Adrenal gland (tissue), 12 donors: ENCODE data around the gene SOD3. TPM values are rescaled to one million over a fixed set of nuclear protein-coding genes. Genes with fewer than 3 reads are reported as not detected.

Experiments used
- DNase-seq, 7 donors: peaks; one replicate each; pipeline ENCODE4 v3.0.0-alpha.2; 2019 to 2020
- H3K27ac ChIP-seq, 5 donors: fragments of 200-600 bp; sonication (generic) in 4 of 5; 1 replicate in 3 of 5; 2 replicates in 2 of 5; pipeline versions ENCODE4 v1.5.1 to v1.8.0; 2016 to 2020; ENCODE audit warnings: mild to moderate bottlenecking in 1 of 5
- H3K27me3 ChIP-seq: fragments of 200-600 bp; 2 replicates; pipeline ENCODE4 v1.8.0; 2021
- H3K36me3 ChIP-seq, 2 donors: fragments of 200-600 bp; replicated peaks in 1 of 2; 1 replicate in 1 of 2; 2 replicates in 1 of 2; pipeline versions ENCODE4 v1.5.1 to v1.8.0; 2018 to 2022
- H3K4me1 ChIP-seq, 2 donors: fragments of 200-600 bp; replicated peaks in 1 of 2; 1 replicate in 1 of 2; 2 replicates in 1 of 2; pipeline versions ENCODE4 v1.5.1 to v1.8.0; 2018 to 2021
- H3K4me3 ChIP-seq, 4 donors: fragments of 200-600 bp; sonication (generic) in 3 of 4; one replicate each; pipeline ENCODE4 v1.5.1; 2016 to 2018
- H3K9me3 ChIP-seq, 3 donors: fragments of 200-600 bp; sonication (generic) in 1 of 3; replicated peaks in 1 of 3; 1 replicate in 2 of 3; 2 replicates in 1 of 3; pipeline versions ENCODE4 v1.5.1 to v1.8.0; 2016 to 2021
- POLR2A ChIP-seq, 2 donors: fragments of 450-650 bp; IDR thresholded peaks; one replicate each; pipeline ENCODE4 v1.6.1; 2017; ENCODE audit warnings: antibody characterized with exemption in 2 of 2, mild to moderate bottlenecking in 2 of 2, moderate library complexity in 1 of 2
- WGBS, 4 donors: extraction: QIAGEN DNeasy Blood & Tissue Kit in 2 of 4; methylation state at CpG; one replicate each; pipeline versions ENCODE4 v1.1.5 to v1.1.7; 2013 to 2017; 5-methylcytosine and 5-hydroxymethylcytosine counted together
- intact Hi-C, 2 donors: fragments of 100-400 bp; cut with DNase I; formaldehyde crosslinking; loops; one replicate each; pipeline versions ENCODE4 v1.14.1 to v1.15.0; 2022 to 2023
- polyA plus RNA-seq, 3 donors: library from polyadenylated mRNA; stranded (reverse); fragments of 200-250 nt in 2 of 3; fragments of 350-450 nt in 1 of 3; fragmentation: Illumina TruSeq in 1 of 3; extraction: RNeasy Lipid Tissue Mini Kit (QIAGEN cat#74804) in 1 of 3; gene quantifications; one replicate each; pipeline ENCODE4 v1.2.3, GENCODE V29; 2013 to 2014
- total RNA-seq, 9 donors: library from RNA; depleted of rRNA in 4 of 9; stranded (reverse); fragments of >200 nt in 4 of 9; fragments of 120-200 nt in 1 of 9; fragmentation: NEBNext Ultra II Directional in 1 of 9; extraction: Animal tissue kit (Norgen Biotek cat#: 25700) in 1 of 9; gene quantifications; one replicate each; pipeline versions ENCODE4 v1.1.0 to v1.2.4, GENCODE V29; 2013 to 2023
- TF ChIP-seq, protein P1 (sequence below), 6 experiments: fragments of 450-650 bp in 4 of 6; fragments of 200-600 bp in 2 of 6; sonication (generic) in 1 of 6; IDR thresholded peaks; 1 replicate in 5 of 6; 2 replicates in 1 of 6; pipeline versions ENCODE4 v1.5.1 to v1.8.0; 2016 to 2021; ENCODE audit warnings: antibody characterized with exemption in 6 of 6, mild to moderate bottlenecking in 2 of 6, moderate library complexity in 1 of 6
- donor health status: healthy with polysubstance abuse.
- donor health status: Bipolar disorder and iron deficiency.
- donor health status: DM: yes; HTN: yes; CAD: no.
- donor health status: DM: no; HTN: no; CAD: no.
- donor health status: DM: no; HTN: no; CAD: no.
- donor health status: DM: yes; HTN: yes; CAD: no.

Gene SOD3
- total and polyA plus RNA-seq, 12 donors, result 0.39 to 55.6 (median 23.1) TPM

DNA sequence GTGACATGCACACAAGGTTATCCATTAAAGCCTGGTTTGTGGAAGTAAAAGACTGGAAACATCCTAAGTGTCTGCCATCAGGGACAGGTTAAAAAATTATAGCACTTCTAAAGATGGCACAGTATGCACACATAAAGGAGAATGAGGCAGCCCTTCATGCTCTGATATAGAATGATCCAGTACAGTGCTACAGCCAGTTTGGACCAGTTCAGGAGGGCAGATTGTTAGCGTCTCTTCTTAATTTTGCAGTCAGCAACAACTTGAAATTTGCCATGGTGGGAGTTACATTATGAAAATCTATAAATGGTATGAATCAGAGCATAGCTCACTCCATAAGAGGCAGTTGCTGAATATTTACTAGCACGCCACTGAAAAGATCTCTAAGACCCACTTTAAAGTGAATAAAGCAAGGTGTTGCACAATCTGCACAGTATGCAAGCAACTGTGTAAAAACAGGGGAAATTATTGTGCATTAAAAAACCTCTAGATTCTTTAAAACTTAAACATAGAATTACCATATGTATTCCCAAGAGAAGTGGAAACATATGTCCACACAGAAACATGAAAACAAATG lies 20.3 kb upstream of the SOD3 start:
- no peak overlapping the region for H3K4me3 ChIP-seq
- intact Hi-C loops, result no loop called here
- no peak overlapping the region for H3K27ac ChIP-seq
- TF ChIP-seq, protein P1, sequence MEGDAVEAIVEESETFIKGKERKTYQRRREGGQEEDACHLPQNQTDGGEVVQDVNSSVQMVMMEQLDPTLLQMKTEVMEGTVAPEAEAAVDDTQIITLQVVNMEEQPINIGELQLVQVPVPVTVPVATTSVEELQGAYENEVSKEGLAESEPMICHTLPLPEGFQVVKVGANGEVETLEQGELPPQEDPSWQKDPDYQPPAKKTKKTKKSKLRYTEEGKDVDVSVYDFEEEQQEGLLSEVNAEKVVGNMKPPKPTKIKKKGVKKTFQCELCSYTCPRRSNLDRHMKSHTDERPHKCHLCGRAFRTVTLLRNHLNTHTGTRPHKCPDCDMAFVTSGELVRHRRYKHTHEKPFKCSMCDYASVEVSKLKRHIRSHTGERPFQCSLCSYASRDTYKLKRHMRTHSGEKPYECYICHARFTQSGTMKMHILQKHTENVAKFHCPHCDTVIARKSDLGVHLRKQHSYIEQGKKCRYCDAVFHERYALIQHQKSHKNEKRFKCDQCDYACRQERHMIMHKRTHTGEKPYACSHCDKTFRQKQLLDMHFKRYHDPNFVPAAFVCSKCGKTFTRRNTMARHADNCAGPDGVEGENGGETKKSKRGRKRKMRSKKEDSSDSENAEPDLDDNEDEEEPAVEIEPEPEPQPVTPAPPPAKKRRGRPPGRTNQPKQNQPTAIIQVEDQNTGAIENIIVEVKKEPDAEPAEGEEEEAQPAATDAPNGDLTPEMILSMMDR (IDR thresholded peaks at IDR 0.05), result no peak
- no peak for TF ChIP-seq POLR2A (IDR thresholded peaks at IDR 0.05)
- H3K27me3 ChIP-seq, result no peaks in the 10 kb centered on the region
- DNase-seq, result no peak
- H3K4me1 ChIP-seq, result no peaks in the 10 kb centered on the region
- H3K9me3 ChIP-seq, result no peaks in the 10 kb centered on the region
- WGBS, 4 donors, result 67 to 87% (median 79%) methylated on average over 2 of the region's 2 CpGs
- H3K36me3 ChIP-seq, result no peaks in the 10 kb centered on the region

DNA sequence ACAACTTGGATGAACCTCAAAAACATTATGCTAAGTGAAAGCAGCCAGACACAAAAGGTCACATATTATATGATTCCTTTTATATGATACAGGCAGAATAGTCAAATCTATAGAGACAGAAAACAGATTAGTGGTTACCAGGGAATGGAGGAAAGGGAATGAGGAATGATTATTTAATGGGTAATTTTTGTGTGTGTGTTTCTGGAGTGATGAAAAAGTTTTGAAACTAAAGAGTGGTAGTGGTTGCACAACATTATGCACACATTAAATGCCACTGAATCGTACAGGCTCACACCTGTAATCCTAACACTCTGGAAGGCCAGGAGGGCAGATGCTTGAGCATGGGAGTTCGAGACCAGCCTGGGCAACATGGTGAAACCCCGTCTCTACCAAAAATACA lies 19.6 kb upstream of the SOD3 start:
- H3K4me1 ChIP-seq, result no peaks in the 10 kb centered on the region
- H3K27ac ChIP-seq, result no peak overlapping the region
- H3K9me3 ChIP-seq, result no peaks in the 10 kb centered on the region
- H3K27me3 ChIP-seq, result no peaks in the 10 kb centered on the region
- DNase-seq, result no peak
- intact Hi-C loops, result no loop called here
- H3K36me3 ChIP-seq, result no peaks in the 10 kb centered on the region
- TF ChIP-seq, protein P1 (IDR thresholded peaks at IDR 0.05), result no peak
- no peak for TF ChIP-seq POLR2A (IDR thresholded peaks at IDR 0.05)
- 69 to 85% (median 77%) methylated on average over 3 of the region's 3 CpGs for WGBS, 4 donors
- H3K4me3 ChIP-seq, result no peak overlapping the region

DNA sequence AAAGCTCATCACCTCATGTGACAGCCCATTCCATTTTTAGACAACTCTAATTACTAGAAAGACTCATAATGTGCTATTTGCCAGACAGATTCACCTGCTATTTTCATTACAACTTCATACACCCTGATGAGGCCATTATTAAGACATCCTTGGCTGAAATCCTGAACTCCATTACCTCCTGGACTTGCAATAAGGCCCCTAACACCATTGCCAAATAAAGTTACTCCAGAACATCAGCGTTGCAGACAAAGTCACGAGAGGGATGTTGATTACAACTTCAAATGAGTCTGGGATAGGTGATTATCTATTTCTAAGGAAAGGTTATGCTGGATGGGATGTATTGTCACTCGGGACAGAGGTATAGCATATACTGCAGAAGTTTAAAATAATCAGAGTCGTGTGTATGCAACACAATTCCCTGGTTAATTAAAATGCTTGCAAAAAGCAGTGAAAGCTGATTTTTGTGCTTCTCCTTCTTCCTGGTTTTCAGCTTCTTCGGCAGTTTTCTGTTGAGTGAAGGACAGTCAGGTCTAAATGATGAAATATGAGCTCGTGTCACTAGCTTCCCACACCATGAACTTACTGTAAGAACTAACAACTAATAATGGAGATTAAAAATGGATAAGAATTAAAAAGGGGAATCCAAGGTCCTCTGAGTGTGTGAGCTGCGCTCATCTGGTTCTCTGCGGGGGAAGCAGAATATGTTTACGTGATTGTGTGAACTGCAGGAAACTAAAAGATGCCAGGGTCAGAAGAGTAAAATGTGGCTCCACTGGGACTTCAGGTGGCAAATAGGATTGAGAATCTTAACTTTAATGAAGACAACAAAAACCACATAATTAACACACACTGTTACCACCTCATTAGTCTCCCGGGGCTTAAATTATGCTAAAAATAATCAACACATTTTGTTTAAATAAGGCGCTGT lies 17.6 kb upstream of the SOD3 start:
- no peaks in the 10 kb centered on the region for H3K4me1 ChIP-seq
- WGBS, 4 donors, result 67 to 77% (median 70%) methylated on average over 11 of the region's 11 CpGs
- no peaks in the 10 kb centered on the region for H3K9me3 ChIP-seq
- no peak overlapping the region for H3K4me3 ChIP-seq
- H3K27me3 ChIP-seq, result no peaks in the 10 kb centered on the region
- no peaks in the 10 kb centered on the region for H3K36me3 ChIP-seq
- peak overlapping the region in 1 of 5 donors; percentile 10 for H3K27ac ChIP-seq
- TF ChIP-seq, protein P1 (IDR thresholded peaks at IDR 0.05), result no peak
- TF ChIP-seq POLR2A (IDR thresholded peaks at IDR 0.05), result no peak
- intact Hi-C loops, result no loop called here
- no peak for DNase-seq

DNA sequence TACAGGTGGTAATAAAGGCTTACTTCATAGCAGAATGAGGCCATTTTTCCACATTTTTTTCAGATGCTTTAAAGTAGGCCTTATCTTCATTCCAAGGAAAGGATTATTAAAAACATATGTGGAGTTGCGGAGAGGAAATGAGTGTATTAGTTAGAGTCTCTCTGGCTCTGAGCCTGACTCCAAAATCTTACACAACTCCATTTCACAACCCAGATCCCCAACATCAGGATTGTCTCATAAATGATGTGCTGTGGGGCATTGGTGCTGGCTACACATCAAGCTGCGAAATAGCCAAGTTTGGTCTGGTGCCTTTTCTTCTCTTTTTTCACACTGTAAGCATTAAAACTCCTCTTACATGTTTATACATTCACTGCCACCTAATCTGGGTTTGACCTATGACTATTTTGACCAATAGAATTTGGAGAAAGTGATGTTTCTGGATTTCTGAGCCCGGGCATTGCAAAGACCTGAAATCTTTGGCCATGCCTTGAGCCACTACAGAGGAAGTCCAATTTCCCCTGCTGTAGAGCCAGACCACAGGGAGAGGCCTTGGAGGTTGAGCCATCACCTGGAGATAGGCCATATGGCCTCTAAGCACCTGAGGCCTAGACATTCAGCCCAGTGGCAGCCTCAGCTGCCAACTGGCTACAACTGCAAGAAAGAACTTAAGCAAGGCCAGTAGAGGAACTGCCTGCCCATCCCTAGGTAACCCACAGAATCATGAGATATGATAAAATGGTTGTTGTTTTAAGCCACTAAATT lies 16.7 kb upstream of the SOD3 start:
- H3K4me3 ChIP-seq, result no peak overlapping the region
- H3K4me1 ChIP-seq, result no peaks in the 10 kb centered on the region
- DNase-seq, result peak in 1 of 7 donors; percentile 4
- H3K36me3 ChIP-seq, result no peaks in the 10 kb centered on the region
- H3K9me3 ChIP-seq, result no peaks in the 10 kb centered on the region
- WGBS, 4 donors, result 44 to 61% (median 52%) methylated on average over 3 of the region's 3 CpGs
- intact Hi-C loops, result no loop called here
- H3K27me3 ChIP-seq, result no peaks in the 10 kb centered on the region
- no peak for TF ChIP-seq POLR2A (IDR thresholded peaks at IDR 0.05)
- TF ChIP-seq, protein P1 (IDR thresholded peaks at IDR 0.05), result no peak
- peak overlapping the region in 1 of 5 donors; percentile 3 for H3K27ac ChIP-seq
